ENCODE results near the gene CLIC6. TPM values are rescaled to one million over a fixed set of nuclear protein-coding genes. Genes with fewer than 3 reads are reported as not detected.
"Not testable (repeated sequence)": the region's sequence is repeated elsewhere in the genome, so short reads cannot be mapped to it uniquely, and the experiment has no call there.

CLIC6 gene
- total RNA-seq, 2 donors from 2014 or later, result 0.07 to 0.31 TPM

DNA sequence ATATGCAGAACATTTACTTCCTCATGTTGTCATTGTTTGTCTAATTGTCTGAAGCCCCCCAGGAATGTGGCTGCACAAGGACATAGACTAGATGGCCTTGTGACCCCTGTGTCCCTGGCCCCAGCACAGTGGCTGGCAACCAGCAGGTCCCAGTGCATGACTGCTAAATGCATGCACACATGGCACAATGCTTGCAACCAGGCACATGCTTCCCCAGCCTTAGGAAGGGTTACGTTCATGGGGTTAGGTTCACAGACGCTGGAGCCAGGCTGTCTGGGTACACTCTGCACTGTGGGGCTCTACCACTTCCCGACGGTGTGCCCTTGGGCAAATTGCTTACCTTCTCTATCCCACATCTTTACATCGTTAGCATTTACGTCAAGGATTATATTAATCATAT is 21.2 kb upstream of the CLIC6 start:
- H3K36me3 Mint-ChIP-seq, result peaks cover 4 to 6% of the 10 kb centered on the region in 2 donors
- DNase-seq (ENCODE audit: low spot score in 2 of 2), result no peak
- ATAC-seq, result no peak
- no peak overlapping the region for H3K27ac Mint-ChIP-seq
- peaks cover under 1 to 4% of the 10 kb centered on the region in 2 donors for H3K9me3 Mint-ChIP-seq

DNA sequence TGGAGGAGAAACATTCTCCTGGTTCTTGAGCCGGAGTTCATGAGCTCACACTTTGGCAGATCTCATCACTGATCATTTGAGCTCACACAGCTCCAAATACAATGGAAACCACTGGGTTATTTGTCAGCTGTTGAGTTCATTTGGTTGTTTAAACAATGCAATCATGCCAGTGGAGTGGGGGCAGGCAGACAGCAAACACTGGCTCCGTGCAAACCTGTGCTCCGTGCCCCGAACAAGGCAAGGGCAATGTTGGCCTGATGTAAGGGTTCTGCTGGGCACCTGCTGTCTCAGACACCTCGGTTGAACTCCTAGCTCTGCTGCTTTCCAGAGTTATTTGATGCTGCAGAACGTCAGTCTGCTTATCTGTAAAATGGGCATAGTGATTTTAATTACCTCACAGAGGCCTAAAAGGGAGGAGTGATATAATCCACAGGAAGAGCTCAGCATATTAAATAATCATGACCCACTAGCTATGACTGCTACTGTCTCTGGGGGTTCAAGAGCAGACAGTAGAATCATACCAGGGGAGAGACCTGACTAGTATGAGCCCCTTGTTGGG is 20.0 kb upstream of the CLIC6 start:
- Mint-ChIP-seq H3K36me3 (peaks cover 4 to 6% of the 10 kb centered on the region in 2 donors), H3K27ac (no peak overlapping the region), H3K9me3 (peaks cover 4 to 9% of the 10 kb centered on the region in 2 donors)
- no peak for DNase-seq (ENCODE audit: low spot score in 2 of 2)
- ATAC-seq, result no peak

DNA sequence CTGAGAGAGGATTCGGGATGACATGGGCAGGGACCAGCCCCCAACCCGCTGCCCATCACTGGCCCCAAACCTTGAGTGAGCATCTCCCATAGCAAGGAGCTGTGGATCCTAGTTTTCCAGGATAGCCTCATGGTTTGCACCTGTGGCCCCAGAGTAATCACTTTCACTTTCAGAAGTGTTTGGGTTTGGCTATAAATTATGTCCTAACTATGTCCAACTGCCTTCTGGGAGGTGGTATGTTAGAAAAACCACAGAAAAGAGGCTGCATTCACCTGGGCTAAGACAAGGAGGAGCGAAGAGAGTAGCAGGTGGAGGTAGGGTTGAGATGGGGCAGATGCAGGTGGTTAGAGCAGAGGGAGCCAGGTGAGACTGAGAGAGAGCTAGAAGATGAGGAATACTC is 19.4 kb upstream of the CLIC6 start:
- peaks cover 4 to 10% of the 10 kb centered on the region in 2 donors for H3K9me3 Mint-ChIP-seq
- DNase-seq (ENCODE audit: low spot score in 2 of 2) (no peak), ATAC-seq (no peak)
- peaks cover 4 to 6% of the 10 kb centered on the region in 2 donors for H3K36me3 Mint-ChIP-seq
- H3K27ac Mint-ChIP-seq, result no peak overlapping the region

DNA sequence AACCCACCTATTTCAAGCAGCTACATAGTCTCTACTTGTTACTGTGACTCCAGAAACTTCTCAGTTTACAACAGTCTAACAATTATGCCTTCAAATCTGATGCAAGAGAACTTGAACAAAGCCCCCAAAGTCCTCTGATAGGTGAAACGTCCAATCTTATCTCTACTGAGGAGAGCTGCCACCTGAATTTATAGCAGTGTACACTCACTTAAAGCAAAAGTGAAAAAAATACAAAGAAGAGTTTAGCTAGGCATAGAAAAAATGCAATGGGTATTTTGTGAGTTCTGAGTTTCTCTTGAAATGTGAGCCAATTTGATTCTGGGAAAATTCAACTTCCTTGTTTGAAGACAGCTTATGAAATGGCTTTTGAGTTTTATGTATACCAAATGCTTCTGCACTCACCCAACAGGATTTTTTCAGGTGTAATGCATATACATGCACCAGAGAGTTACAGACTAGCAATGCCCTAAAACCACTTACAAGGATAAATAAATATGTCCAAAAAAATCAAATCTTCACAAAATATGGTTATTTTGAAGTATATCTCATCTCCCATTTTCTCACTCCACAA is 17.8 kb upstream of the CLIC6 start:
- peaks cover 4 to 10% of the 10 kb centered on the region in 2 donors for H3K9me3 Mint-ChIP-seq
- peaks cover 4 to 6% of the 10 kb centered on the region in 2 donors for H3K36me3 Mint-ChIP-seq
- ATAC-seq, result no peak
- no peak for DNase-seq (ENCODE audit: low spot score in 2 of 2)
- no peak overlapping the region for H3K27ac Mint-ChIP-seq

DNA sequence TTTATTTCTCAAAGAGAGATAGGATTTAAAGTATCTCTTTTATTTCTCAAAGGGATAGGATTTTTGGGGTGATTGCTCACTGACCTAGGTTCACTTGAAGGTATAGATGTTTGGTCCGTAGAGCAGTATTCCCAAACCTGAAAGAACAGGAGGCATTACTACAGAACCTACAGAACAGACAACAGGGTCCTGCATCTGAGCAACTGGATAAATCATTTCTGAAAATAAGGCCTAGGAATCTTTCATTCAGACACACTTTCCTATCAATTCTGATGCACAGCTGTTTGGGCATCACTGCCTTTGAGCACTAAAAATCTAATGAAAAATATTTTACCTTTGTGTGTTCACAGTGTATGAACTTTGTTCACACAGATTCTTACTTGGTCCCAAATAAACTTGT is 17.2 kb upstream of the CLIC6 start:
- ATAC-seq (no peak), DNase-seq (ENCODE audit: low spot score in 2 of 2) (no peak)
- H3K27ac Mint-ChIP-seq, result no peak overlapping the region
- H3K9me3 Mint-ChIP-seq, result peaks cover 4 to 10% of the 10 kb centered on the region in 2 donors
- H3K36me3 Mint-ChIP-seq, result peaks cover 4 to 6% of the 10 kb centered on the region in 2 donors

DNA sequence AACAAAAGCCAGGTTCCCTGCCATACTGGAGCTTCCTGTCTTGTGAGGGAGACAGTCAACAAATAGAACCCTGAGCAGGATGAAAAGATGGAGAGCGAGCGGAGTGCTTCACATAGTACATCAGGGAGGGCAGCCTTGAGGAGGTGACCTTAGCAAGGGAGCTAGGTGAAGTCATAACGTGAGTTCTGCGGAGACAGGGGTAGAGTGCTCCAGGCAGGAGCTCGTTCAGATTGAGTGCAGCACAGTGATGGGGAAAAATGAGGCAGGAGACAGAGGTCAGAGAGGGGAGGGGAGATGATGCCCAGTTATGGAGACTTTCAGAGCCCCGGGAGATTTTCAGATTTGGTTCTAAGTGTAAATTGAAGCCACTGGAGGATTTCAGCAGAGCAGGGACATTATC is 15.3 kb upstream of the CLIC6 start:
- H3K27ac Mint-ChIP-seq, result no peak overlapping the region
- H3K9me3 Mint-ChIP-seq, result peaks cover 4 to 10% of the 10 kb centered on the region in 2 donors
- ATAC-seq, result no peak
- H3K36me3 Mint-ChIP-seq, result peaks cover 4 to 6% of the 10 kb centered on the region in 2 donors
- DNase-seq (ENCODE audit: low spot score in 2 of 2), result no peak

DNA sequence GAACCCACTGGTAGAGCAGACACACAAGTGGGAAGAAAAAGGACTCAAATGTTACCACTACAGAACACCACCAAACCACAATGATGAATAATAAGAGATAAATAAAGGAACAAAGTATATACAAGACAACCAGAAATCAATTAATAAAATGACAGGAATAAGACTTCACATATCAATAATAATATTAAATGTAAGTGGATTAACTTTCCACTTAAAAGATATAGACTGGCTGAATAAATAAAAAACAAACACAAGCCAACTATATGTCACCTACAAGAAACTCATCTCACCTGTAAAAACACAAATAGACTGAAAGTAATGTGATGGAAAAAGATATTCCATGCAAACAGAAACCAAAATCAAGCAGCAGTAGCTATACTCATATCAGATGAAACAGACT is 6.9 kb upstream of the CLIC6 start:
- peaks cover 10 to 16% of the 10 kb centered on the region in 2 donors for H3K36me3 Mint-ChIP-seq
- no peak for ATAC-seq

DNA sequence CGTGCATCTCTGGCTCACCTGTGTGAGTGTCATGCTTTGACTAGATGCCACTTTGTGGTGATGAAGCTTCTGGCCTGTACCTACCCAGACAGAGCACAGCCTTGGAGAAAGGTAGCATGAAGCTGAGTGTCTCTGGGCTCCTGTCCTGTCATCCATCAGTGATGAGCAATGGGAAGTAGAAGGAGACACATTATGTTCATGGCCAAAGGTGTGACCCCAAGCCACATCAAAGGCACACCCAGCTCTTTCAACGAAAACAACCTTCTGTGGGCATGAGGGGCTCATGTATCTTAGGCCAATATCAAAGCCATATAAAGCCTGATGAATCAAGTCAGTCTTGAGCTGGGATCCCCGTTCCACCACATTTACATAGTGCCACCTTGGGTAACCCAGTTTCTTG is 1.0 kb upstream of the CLIC6 start:
- H3K9me3 Mint-ChIP-seq, result peaks cover 0 to 5% of the 10 kb centered on the region in 2 donors
- no peaks in the 10 kb centered on the region for H3K36me3 Mint-ChIP-seq
- no peak overlapping the region for H3K27ac Mint-ChIP-seq
- no peak for DNase-seq (ENCODE audit: low spot score in 2 of 2)
- ATAC-seq, result no peak

More for the DNA sequence above, 6.9 kb upstream of the CLIC6 start:
- no peak for DNase-seq (ENCODE audit: low spot score in 2 of 2)
- no peak overlapping the region for H3K27ac Mint-ChIP-seq
- peaks cover 28 to 34% of the 10 kb centered on the region in 2 donors for H3K9me3 Mint-ChIP-seq

DNA sequence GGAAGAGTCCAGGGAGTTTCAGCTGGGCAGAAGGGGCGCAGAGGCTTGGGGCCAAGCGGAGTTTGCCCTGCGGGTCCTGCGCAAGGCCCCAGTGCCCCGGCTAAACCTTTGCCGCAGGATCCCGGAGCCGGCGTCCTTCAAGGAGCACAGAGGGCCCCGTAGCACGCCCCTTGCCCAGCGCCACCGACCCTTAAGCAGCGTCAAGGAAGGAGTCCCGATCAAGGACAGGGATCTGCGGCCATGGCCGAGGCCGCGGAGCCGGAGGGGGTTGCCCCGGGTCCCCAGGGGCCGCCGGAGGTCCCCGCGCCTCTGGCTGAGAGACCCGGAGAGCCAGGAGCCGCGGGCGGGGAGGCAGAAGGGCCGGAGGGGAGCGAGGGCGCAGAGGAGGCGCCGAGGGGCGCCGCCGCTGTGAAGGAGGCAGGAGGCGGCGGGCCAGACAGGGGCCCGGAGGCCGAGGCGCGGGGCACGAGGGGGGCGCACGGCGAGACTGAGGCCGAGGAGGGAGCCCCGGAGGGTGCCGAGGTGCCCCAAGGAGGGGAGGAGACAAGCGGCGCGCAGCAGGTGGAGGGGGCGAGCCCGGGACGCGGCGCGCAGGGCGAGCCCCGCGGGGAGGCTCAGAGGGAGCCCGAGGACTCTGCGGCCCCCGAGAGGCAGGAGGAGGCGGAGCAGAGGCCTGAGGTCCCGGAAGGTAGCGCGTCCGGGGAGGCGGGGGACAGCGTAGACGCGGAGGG is 520 bp downstream of the CLIC6 start:
- ATAC-seq (peak; percentile 68 to 76), DNase-seq (ENCODE audit: low spot score in 2 of 2) (no peak)
- Mint-ChIP-seq H3K9me3 (no peaks in the 10 kb centered on the region), H3K27ac (no peak overlapping the region), H3K36me3 (no peaks in the 10 kb centered on the region)

DNA sequence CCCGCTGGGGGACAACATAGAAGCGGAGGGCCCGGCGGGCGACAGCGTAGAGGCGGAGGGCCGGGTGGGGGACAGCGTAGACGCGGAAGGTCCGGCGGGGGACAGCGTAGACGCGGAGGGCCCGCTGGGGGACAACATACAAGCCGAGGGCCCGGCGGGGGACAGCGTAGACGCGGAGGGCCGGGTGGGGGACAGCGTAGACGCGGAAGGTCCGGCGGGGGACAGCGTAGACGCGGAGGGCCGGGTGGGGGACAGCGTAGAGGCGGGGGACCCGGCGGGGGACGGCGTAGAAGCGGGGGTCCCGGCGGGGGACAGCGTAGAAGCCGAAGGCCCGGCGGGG is 1.1 kb downstream of the CLIC6 start:
- not testable (repeated sequence) for H3K27ac Mint-ChIP-seq; DNase-seq (ENCODE audit: low spot score in 2 of 2); ATAC-seq; H3K36me3 Mint-ChIP-seq; H3K9me3 Mint-ChIP-seq

DNA sequence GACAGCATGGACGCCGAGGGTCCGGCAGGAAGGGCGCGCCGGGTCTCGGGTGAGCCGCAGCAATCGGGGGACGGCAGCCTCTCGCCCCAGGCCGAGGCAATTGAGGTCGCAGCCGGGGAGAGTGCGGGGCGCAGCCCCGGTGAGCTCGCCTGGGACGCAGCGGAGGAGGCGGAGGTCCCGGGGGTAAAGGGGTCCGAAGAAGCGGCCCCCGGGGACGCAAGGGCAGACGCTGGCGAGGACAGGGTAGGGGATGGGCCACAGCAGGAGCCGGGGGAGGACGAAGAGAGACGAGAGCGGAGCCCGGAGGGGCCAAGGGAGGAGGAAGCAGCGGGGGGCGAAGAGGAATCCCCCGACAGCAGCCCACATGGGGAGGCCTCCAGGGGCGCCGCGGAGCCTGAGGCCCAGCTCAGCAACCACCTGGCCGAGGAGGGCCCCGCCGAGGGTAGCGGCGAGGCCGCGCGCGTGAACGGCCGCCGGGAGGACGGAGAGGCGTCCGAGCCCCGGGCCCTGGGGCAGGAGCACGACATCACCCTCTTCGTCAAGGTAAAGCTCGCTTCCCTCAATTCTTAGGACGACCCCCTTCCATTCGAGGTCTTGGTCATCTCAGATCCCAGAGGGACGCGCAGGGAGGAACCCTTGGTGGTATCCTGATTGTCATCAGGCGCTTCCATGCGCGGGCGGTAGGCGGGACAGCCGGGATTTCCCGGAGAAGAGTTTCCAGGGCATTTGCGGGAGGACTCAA is 1.6 kb downstream of the CLIC6 start:
- peak; percentile 29 to 47 for ATAC-seq
- no peak overlapping the region for H3K27ac Mint-ChIP-seq
- no peaks in the 10 kb centered on the region for H3K9me3 Mint-ChIP-seq
- DNase-seq (ENCODE audit: low spot score in 2 of 2), result no peak
- no peaks in the 10 kb centered on the region for H3K36me3 Mint-ChIP-seq

DNA sequence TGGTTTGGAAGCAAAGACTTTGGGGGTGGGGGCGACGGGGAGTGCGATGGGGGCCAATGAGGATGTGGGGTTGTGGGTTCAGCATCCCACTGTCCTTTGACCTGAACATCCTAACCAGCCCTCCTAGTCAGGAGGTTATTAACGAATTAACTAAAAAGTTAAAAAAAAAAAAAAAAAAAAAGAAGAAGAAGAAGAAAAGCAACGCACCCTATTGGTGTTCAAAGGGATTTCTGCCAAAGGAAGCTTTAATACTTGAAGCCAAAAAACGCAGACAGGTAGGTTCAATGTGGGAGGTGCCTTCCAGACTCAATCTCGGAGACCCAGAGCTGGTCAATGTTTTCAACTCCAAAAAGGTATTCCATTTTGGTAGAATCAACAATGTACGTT is 2.2 kb downstream of the CLIC6 start:
- DNase-seq (ENCODE audit: low spot score in 2 of 2) (no peak), ATAC-seq (no peak)
- no peak overlapping the region for H3K27ac Mint-ChIP-seq
- H3K9me3 Mint-ChIP-seq, result no peaks in the 10 kb centered on the region
- H3K36me3 Mint-ChIP-seq, result no peaks in the 10 kb centered on the region

DNA sequence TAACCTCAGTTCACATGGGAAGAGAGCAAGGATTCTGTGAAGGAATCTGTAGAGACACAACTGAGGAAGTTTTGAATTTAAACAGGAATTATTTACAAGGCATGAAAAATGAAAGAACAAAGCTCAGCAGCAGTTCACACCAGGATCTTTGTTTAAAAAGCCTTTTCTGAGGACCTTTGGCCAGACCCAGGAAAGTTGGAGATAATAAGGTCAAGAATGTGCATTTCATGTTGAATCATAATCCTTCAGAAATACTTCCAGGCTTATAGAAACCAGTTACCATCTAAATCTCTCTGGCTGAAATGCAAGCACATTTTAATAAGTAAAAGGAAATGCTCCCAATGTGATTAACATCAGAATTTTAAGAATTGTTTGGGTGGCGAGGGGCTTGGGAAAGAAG is 2.7 kb downstream of the CLIC6 start:
- Mint-ChIP-seq H3K36me3 (no peaks in the 10 kb centered on the region), H3K27ac (no peak overlapping the region), H3K9me3 (no peaks in the 10 kb centered on the region)
- ATAC-seq (no peak), DNase-seq (ENCODE audit: low spot score in 2 of 2) (no peak)

DNA sequence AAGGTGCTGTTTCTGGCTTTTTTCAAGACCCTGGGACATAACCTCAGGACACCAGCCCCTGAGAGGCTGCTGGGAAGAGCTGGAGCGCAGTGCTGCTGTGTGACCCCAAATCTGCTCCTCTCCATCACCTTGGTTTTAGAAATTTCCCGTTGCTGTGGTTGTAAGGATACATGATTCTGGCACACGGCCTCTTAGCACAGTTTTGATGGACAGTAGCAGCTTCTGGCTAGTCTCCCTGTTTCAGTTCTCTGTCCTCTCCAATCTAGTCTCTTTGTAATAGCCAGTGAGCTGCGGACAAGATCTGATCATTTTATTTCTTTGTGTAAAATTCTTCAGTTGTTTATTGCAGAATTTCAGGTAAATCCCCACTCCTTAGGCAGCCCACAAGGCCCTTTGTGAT is 3.1 kb downstream of the CLIC6 start:
- DNase-seq (ENCODE audit: low spot score in 2 of 2) (no peak), ATAC-seq (no peak)
- no peak overlapping the region for H3K27ac Mint-ChIP-seq
- no peaks in the 10 kb centered on the region for H3K9me3 Mint-ChIP-seq
- no peaks in the 10 kb centered on the region for H3K36me3 Mint-ChIP-seq

DNA sequence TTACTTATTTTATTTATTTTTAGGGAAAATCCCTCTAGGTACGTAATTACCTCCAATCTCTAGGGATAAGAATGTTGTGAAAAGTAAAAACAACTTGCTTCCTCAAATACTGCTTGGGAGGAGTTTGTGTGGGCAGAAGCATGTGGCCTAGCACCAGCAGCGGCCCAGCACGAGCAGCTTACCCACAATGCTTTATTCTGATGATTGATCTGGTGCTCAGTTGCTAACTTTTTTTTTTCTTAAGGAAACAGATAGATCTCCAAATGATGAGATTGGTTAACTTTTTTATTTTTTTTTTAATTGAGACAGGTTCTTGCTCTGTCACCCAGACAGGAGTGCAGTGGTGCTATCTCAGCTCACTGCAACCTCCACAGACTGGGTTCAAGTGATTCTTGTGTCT is 4.2 kb downstream of the CLIC6 start:
- Mint-ChIP-seq H3K36me3 (no peaks in the 10 kb centered on the region), H3K9me3 (no peaks in the 10 kb centered on the region), H3K27ac (no peak overlapping the region)
- ATAC-seq, result no peak
- no peak for DNase-seq (ENCODE audit: low spot score in 2 of 2)

DNA sequence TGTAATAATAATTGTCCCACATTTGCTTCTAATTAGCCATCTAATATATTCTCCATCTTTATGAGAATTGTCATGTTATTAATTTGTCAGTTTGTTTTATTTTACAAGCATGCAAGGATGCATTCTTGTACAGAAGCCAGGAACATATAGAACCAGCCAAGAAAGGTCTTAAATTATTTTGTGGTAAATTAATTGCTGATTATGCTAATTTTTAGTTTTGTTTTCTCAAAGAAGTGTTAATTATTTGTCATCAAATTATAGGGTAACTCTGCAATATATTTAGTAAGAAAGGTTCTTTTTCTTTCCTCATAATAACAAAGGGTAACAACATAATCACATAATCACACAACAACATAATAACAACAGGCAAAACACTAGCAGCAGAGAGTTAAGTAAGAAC is 5.7 kb downstream of the CLIC6 start:
- H3K9me3 Mint-ChIP-seq, result no peaks in the 10 kb centered on the region
- ATAC-seq (no peak), DNase-seq (ENCODE audit: low spot score in 2 of 2) (no peak)
- H3K36me3 Mint-ChIP-seq, result no peaks in the 10 kb centered on the region
- H3K27ac Mint-ChIP-seq, result no peak overlapping the region

DNA sequence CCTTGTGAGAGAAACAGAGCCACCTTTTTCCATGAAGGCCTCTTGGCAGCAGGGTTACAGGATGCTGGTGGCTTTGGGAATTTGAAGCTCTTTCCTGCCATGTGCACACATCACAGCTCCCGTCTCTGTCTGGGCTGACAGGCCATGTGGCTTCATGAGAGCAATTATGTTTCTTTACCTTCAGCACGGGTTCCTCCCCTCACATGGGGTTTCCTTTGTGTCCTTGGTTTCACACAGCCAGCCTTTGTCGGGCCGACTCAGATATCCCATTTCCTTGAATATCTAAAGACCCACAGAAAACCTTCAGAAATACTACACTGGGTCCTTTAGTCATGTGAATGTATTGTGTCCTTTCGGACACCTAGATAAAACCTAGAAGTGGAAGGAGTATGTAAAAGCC is 7.1 kb downstream of the CLIC6 start:
- peaks cover 0 to 3% of the 10 kb centered on the region in 2 donors for H3K36me3 Mint-ChIP-seq
- DNase-seq (ENCODE audit: low spot score in 2 of 2) (no peak), ATAC-seq (no peak)
- no peaks in the 10 kb centered on the region for H3K9me3 Mint-ChIP-seq
- no peak overlapping the region for H3K27ac Mint-ChIP-seq
